NCI-H187 treated with DMSO at 0.1 percent for 48 hours (cell line): ENCODE results near the gene ADCY9.

Experiments
- DNase-seq: peaks from one replicate; lab custom pipeline; 2025; lab: John Stamatoyannopoulos, UW

Gene ADCY9

GRCh38 chr16:3912897-3913296 is 203.3 kb downstream of the ADCY9 start:
- no peak for DNase-seq
